ENCODE data around the gene PTPRK. TPM values are rescaled to one million over a fixed set of nuclear protein-coding genes. Genes with fewer than 3 reads are reported as not detected.

Gene PTPRK
- polyA plus RNA-seq, 3 donors = 0.01 TPM; not detected in 2

GRCh38 chr6:128068119-128068479 lies 452.3 kb downstream of the PTPRK start:
- intact Hi-C loops (cut with micrococcal nuclease) = no loop called here
- WGBS (ENCODE audit: insufficient coverage) = 63% methylated on average over 1 of the region's 5 CpGs
- no peak for TF ChIP-seq CTCF (IDR thresholded peaks at IDR 0.05)
- no peak for DNase-seq
- Histone ChIP-seq H2AFZ (ENCODE audit: insufficient read depth, low read depth, low read length, poor library complexity, severe bottlenecking) (no peak overlapping the region), H3K36me3 (replicated peaks in 1 of 2; ENCODE audit: control insufficient read depth in 1 of 2, insufficient read depth in 2 of 2, low read length in 2 of 2) (no peaks in the 10 kb centered on the region), H3K79me2 (ENCODE audit: insufficient read depth, low read length) (no peaks in the 10 kb centered on the region), H3K9ac (ENCODE audit: insufficient read depth, low read length, poor library complexity, severe bottlenecking) (no peak overlapping the region), H3K9me3 (replicated peaks in 1 of 2; ENCODE audit: control insufficient read depth in 1 of 2, insufficient read depth in 1 of 2, low read length in 2 of 2) (peaks cover 0 to 3% of the 10 kb centered on the region in 2 donors), H3K4me2 (replicated peaks; ENCODE audit: extremely low read depth, low read length, poor library complexity, severe bottlenecking) (no peak overlapping the region), H3K27ac (ENCODE audit: low read depth in 1 of 2, low read length in 2 of 2) (no peak overlapping the region), H3K4me1 (ENCODE audit: control insufficient read depth in 1 of 2, insufficient read depth in 2 of 2, low read length in 2 of 2) (no peaks in the 10 kb centered on the region), H4K20me1 (ENCODE audit: insufficient read depth, low read length) (no peaks in the 10 kb centered on the region), H3K27me3 (ENCODE audit: control insufficient read depth in 2 of 2, insufficient read depth in 2 of 2, low read length in 2 of 2) (no peaks in the 10 kb centered on the region), H3K4me3 (replicated peaks in 1 of 3; ENCODE audit: low read depth in 2 of 3, low read length in 3 of 3) (no peak overlapping the region)
- H3K4me3 Mint-ChIP-seq = no peak overlapping the region
- H3K27ac Mint-ChIP-seq = no peak overlapping the region
- H3K9me3 Mint-ChIP-seq = peaks cover 0 to 4% (median 0%) of the 10 kb centered on the region in 7 donors
- H3K4me1 Mint-ChIP-seq = no peaks in the 10 kb centered on the region
- H3K27me3 Mint-ChIP-seq (ENCODE audit: low read depth in 3 of 3) = no peaks in the 10 kb centered on the region
- H3K36me3 Mint-ChIP-seq = no peaks in the 10 kb centered on the region

GRCh38 chr6:128067446-128068118 lies 452.8 kb downstream of the PTPRK start:
- intact Hi-C loops (cut with micrococcal nuclease) = no loop called here
- H3K27ac ChIP-seq (ENCODE audit: low read depth in 1 of 2, low read length in 2 of 2) = no peak overlapping the region
- no peak overlapping the region for H3K4me3 Mint-ChIP-seq

More at GRCh38 chr6:128067446-128068118, 452.8 kb downstream of the PTPRK start:
- H3K27me3 ChIP-seq (ENCODE audit: control insufficient read depth in 2 of 2, insufficient read depth in 2 of 2, low read length in 2 of 2) = no peaks in the 10 kb centered on the region
- no peak overlapping the region for H3K4me3 ChIP-seq (replicated peaks in 1 of 3; ENCODE audit: low read depth in 2 of 3, low read length in 3 of 3)
- peak overlapping the region in 1 of 7 donors; percentile 41 for H3K27ac Mint-ChIP-seq
- H3K27me3 Mint-ChIP-seq (ENCODE audit: low read depth in 3 of 3) = no peaks in the 10 kb centered on the region
- H3K36me3 ChIP-seq (replicated peaks in 1 of 2; ENCODE audit: control insufficient read depth in 1 of 2, insufficient read depth in 2 of 2, low read length in 2 of 2) = no peaks in the 10 kb centered on the region
- no peak overlapping the region for H2AFZ ChIP-seq (ENCODE audit: insufficient read depth, low read depth, low read length, poor library complexity, severe bottlenecking)
- H3K9ac ChIP-seq (ENCODE audit: insufficient read depth, low read length, poor library complexity, severe bottlenecking) = no peak overlapping the region
- H3K9me3 Mint-ChIP-seq = peaks cover 0 to 4% (median 0%) of the 10 kb centered on the region in 7 donors
- H3K4me1 ChIP-seq (ENCODE audit: control insufficient read depth in 1 of 2, insufficient read depth in 2 of 2, low read length in 2 of 2) = no peaks in the 10 kb centered on the region
- H3K9me3 ChIP-seq (replicated peaks in 1 of 2; ENCODE audit: control insufficient read depth in 1 of 2, insufficient read depth in 1 of 2, low read length in 2 of 2) = peaks cover 0 to 5% of the 10 kb centered on the region in 2 donors
- no peaks in the 10 kb centered on the region for H3K36me3 Mint-ChIP-seq
- H3K79me2 ChIP-seq (ENCODE audit: insufficient read depth, low read length) = no peaks in the 10 kb centered on the region
- H4K20me1 ChIP-seq (ENCODE audit: insufficient read depth, low read length) = no peaks in the 10 kb centered on the region
- no peak for DNase-seq
- TF ChIP-seq CTCF (IDR thresholded peaks at IDR 0.05) = no peak
- H3K4me2 ChIP-seq (replicated peaks; ENCODE audit: extremely low read depth, low read length, poor library complexity, severe bottlenecking) = no peak overlapping the region
- no peaks in the 10 kb centered on the region for H3K4me1 Mint-ChIP-seq
- WGBS (ENCODE audit: insufficient coverage) = 100% methylated on average over 3 of the region's 11 CpGs

Data from CD14-positive monocyte (primary cell).